GM23338 (cell line): ENCODE results near the gene GALNT7.

Experiments used
- CREB1 ChIP-seq: fragments of 250-450 bp; sonication (Bioruptor Pico); IDR thresholded peaks from 2 replicates; pipeline ENCODE4 v1.5.0; 2020; ENCODE audit warnings: low read depth, mild to moderate bottlenecking, moderate library complexity
- CTCF ChIP-seq, 2 experiments: fragments of 200-600 bp in 1 of 2; sonication (generic) in 1 of 2; conservative IDR thresholded peaks; 2 replicates each; pipeline versions ENCODE4 v1.5.1 to v1.6.1; 2016 to 2017; ENCODE audit warnings: antibody characterized with exemption in 2 of 2, low read depth in 2 of 2, mild to moderate bottlenecking in 2 of 2, moderate library complexity in 1 of 2
- EZH2 ChIP-seq: fragments of 200-600 bp; sonication (generic); IDR thresholded peaks from one replicate; pipeline ENCODE4 v1.8.0; 2017; ENCODE audit warnings: antibody characterized with exemption, mild to moderate bottlenecking, low read depth; ENCODE audit not compliant: unreplicated experiment
- EZH2phosphoT487 ChIP-seq: fragments of 200-600 bp; sonication (generic); IDR thresholded peaks from one replicate; pipeline ENCODE4 v1.8.1; 2018; ENCODE audit warnings: antibody characterized with exemption; ENCODE audit not compliant: unreplicated experiment
- JUNB ChIP-seq: IDR thresholded peaks from one replicate; pipeline ENCODE4 v1.6.1; 2016; ENCODE audit warnings: antibody characterized with exemption; ENCODE audit not compliant: unreplicated experiment
- POLR2AphosphoS5 ChIP-seq: IDR thresholded peaks from 2 replicates; pipeline ENCODE4 v1.6.1; 2016; ENCODE audit warnings: antibody characterized with exemption, low read depth
- REST ChIP-seq: IDR thresholded peaks from one replicate; pipeline ENCODE4 v1.6.1; 2018; ENCODE audit warnings: antibody characterized with exemption; ENCODE audit not compliant: unreplicated experiment
- ZNF114 ChIP-seq: fragments of 250-450 bp; sonication (Bioruptor Pico); IDR thresholded peaks from 2 replicates; pipeline ENCODE4 v1.5.0; 2020; ENCODE audit warnings: mild to moderate bottlenecking, moderate library complexity
- ZNF331 ChIP-seq: fragments of 250-450 bp; sonication (Bioruptor Pico); IDR thresholded peaks from 2 replicates; pipeline ENCODE4 v1.5.0; 2020; ENCODE audit warnings: low read depth, mild to moderate bottlenecking, moderate library complexity
- TF ChIP-seq, protein P1 (sequence below): IDR thresholded peaks from 2 replicates; pipeline ENCODE4 v1.6.1; 2016; ENCODE audit warnings: antibody characterized with exemption

GRCh38 chr4:173235050-173235449 is 66.4 kb downstream of the GALNT7 start:
- TF ChIP-seq EZH2 (no peak), CTCF (conservative IDR thresholded peaks at IDR 0.05; ENCODE audit: low read depth in 2 of 2) (no peak), REST (no peak), JUNB (no peak), EZH2phosphoT487 (no peak), CREB1 (CRISPR knock-in tag) (no peak), POLR2AphosphoS5 (no peak), ZNF331 (no peak), ZNF114 (CRISPR knock-in tag) (no peak)
- TF ChIP-seq, protein P1, sequence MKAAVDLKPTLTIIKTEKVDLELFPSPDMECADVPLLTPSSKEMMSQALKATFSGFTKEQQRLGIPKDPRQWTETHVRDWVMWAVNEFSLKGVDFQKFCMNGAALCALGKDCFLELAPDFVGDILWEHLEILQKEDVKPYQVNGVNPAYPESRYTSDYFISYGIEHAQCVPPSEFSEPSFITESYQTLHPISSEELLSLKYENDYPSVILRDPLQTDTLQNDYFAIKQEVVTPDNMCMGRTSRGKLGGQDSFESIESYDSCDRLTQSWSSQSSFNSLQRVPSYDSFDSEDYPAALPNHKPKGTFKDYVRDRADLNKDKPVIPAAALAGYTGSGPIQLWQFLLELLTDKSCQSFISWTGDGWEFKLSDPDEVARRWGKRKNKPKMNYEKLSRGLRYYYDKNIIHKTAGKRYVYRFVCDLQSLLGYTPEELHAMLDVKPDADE: no peak
